ENCODE data around the gene LARP4B.

Gene LARP4B

GRCh38 chr10:807958-808353 is 123.5 kb downstream of the LARP4B start:
- Histone ChIP-seq H3K4me2 (ENCODE audit: low read length) (no peak overlapping the region), H3K79me2 (ENCODE audit: control insufficient read depth, low read length) (no peaks in the 10 kb centered on the region), H4K20me1 (ENCODE audit: control insufficient read depth, insufficient read depth, low read depth, low read length) (no peaks in the 10 kb centered on the region), H3K9me3 (ENCODE audit: control insufficient read depth, insufficient read depth, low read length) (no peaks in the 10 kb centered on the region), H3K36me3 (ENCODE audit: control insufficient read depth, low read length) (peaks cover 70% of the 10 kb centered on the region), H3K27me3 (ENCODE audit: control insufficient read depth, low read length) (no peaks in the 10 kb centered on the region), H3F3A (ENCODE audit: control insufficient read depth, insufficient read depth) (0 out of 2 replicates have a peak, but pooled peaks cover 6% of the 10 kb centered on the region), H3K4me3 (ENCODE audit: low read length) (no peak overlapping the region), H3K4me1 (ENCODE audit: control insufficient read depth, low read length) (no peaks in the 10 kb centered on the region), H3K9me2 (replicated peaks; ENCODE audit: control insufficient read depth, low read length) (no peaks in the 10 kb centered on the region), H3K27ac (ENCODE audit: low read depth, low read length) (no peak overlapping the region)
- TF ChIP-seq EZH2phosphoT487 (IDR thresholded peaks at IDR 0.05; ENCODE audit: borderline replicate concordance, low read length) = no peak
- TF ChIP-seq CTCF (IDR thresholded peaks at IDR 0.05; ENCODE audit: low read depth, low read length, poor library complexity, severe bottlenecking) = no peak

GRCh38 chr10:807163-807957 is 124.1 kb downstream of the LARP4B start:
- Histone ChIP-seq H3K4me1 (ENCODE audit: control insufficient read depth, low read length) (no peaks in the 10 kb centered on the region), H3K36me3 (ENCODE audit: control insufficient read depth, low read length) (peaks cover 64% of the 10 kb centered on the region), H3F3A (ENCODE audit: control insufficient read depth, insufficient read depth) (0 out of 2 replicates have a peak, but pooled peaks cover 6% of the 10 kb centered on the region), H3K27ac (ENCODE audit: low read depth, low read length) (no peak overlapping the region), H3K4me2 (ENCODE audit: low read length) (no peak overlapping the region), H4K20me1 (ENCODE audit: control insufficient read depth, insufficient read depth, low read depth, low read length) (no peaks in the 10 kb centered on the region), H3K9me3 (ENCODE audit: control insufficient read depth, insufficient read depth, low read length) (no peaks in the 10 kb centered on the region), H3K79me2 (ENCODE audit: control insufficient read depth, low read length) (no peaks in the 10 kb centered on the region), H3K4me3 (ENCODE audit: low read length) (no peak overlapping the region), H3K9me2 (replicated peaks; ENCODE audit: control insufficient read depth, low read length) (no peaks in the 10 kb centered on the region), H3K27me3 (ENCODE audit: control insufficient read depth, low read length) (no peaks in the 10 kb centered on the region)
- no peak for TF ChIP-seq EZH2phosphoT487 (IDR thresholded peaks at IDR 0.05; ENCODE audit: borderline replicate concordance, low read length)

- H3K4me1 ChIP-seq (ENCODE audit: control insufficient read depth, low read length) = no peaks in the 10 kb centered on the region
- no peak overlapping the region for H3K4me2 ChIP-seq (ENCODE audit: low read length)
- no peaks in the 10 kb centered on the region for H3K9me3 ChIP-seq (ENCODE audit: control insufficient read depth, insufficient read depth, low read length)
- no peak overlapping the region for H3K27ac ChIP-seq (ENCODE audit: low read depth, low read length)
- H3K79me2 ChIP-seq (ENCODE audit: control insufficient read depth, low read length) = no peaks in the 10 kb centered on the region
- 0 out of 2 replicates have a peak, but pooled peaks cover 6% of the 10 kb centered on the region for H3F3A ChIP-seq (ENCODE audit: control insufficient read depth, insufficient read depth)
- H3K27me3 ChIP-seq (ENCODE audit: control insufficient read depth, low read length) = no peaks in the 10 kb centered on the region
- H3K36me3 ChIP-seq (ENCODE audit: control insufficient read depth, low read length) = peaks cover 57% of the 10 kb centered on the region
- H3K9me2 ChIP-seq (replicated peaks; ENCODE audit: control insufficient read depth, low read length) = no peaks in the 10 kb centered on the region
- H4K20me1 ChIP-seq (ENCODE audit: control insufficient read depth, insufficient read depth, low read depth, low read length) = no peaks in the 10 kb centered on the region
- TF ChIP-seq CTCF (IDR thresholded peaks at IDR 0.05; ENCODE audit: low read depth, low read length, poor library complexity, severe bottlenecking) (no peak), EZH2phosphoT487 (IDR thresholded peaks at IDR 0.05; ENCODE audit: borderline replicate concordance, low read length) (no peak)
- no peak overlapping the region for H3K4me3 ChIP-seq (ENCODE audit: low read length)
Observed at GRCh38 chr10:806451-807162, 124.9 kb downstream of the LARP4B start.

All from DOHH2 (cell line).